Right cardiac atrium (tissue), 5 donors: ENCODE data around the gene MPO. TPM values are rescaled to one million over a fixed set of nuclear protein-coding genes. Genes with fewer than 3 reads are reported as not detected.

ENCODE experiments used
- ATAC-seq, 2 donors: fragments of 200-7000 bp; cut with Tn5 transposase; one replicate each; pipeline versions ENCODE4 v1.8.0 to v1.9.1; 2020; ENCODE audit warnings: moderate library complexity in 2 of 2, mild to moderate bottlenecking in 1 of 2
- DNase-seq, 3 donors: peaks; one replicate each; pipeline ENCODE4 v3.0.0-alpha.2; 2020
- H3K27ac ChIP-seq: one replicate; pipeline ENCODE4 v1.5.1; 2013; ENCODE audit warnings: mild to moderate bottlenecking, low read length, control low read depth, moderate library complexity
- H3K27me3 ChIP-seq: one replicate; pipeline ENCODE4 v1.6.1; 2013; ENCODE audit not compliant: control insufficient read depth, insufficient read depth
- H3K4me1 ChIP-seq: one replicate; pipeline ENCODE4 v1.6.1; 2013; ENCODE audit warnings: low read length; ENCODE audit not compliant: control insufficient read depth, insufficient read depth
- H3K4me3 ChIP-seq: one replicate; pipeline ENCODE4 v1.5.1; 2013; ENCODE audit warnings: low read length, control low read depth
- H3K9me3 ChIP-seq: one replicate; pipeline ENCODE4 v1.6.1; 2013; ENCODE audit warnings: low read length; ENCODE audit not compliant: control insufficient read depth
- WGBS: extraction: QIAGEN DNeasy Blood & Tissue Kit; methylation state at CpG from one replicate; pipeline ENCODE4 v1.1.7; 2013; 5-methylcytosine and 5-hydroxymethylcytosine counted together
- intact Hi-C, 4 donors: fragments of 100-400 bp; cut with DNase I; formaldehyde crosslinking; loops; one replicate each; pipeline versions ENCODE4 v1.11.0 to v1.14.0; 2022 to 2023
- polyA plus RNA-seq: library from polyadenylated mRNA; stranded (reverse); fragments of 200-250 nt; gene quantifications from one replicate; pipeline ENCODE4 v1.2.3, GENCODE V29; 2013
- total RNA-seq, 4 donors: library from RNA; stranded (reverse); fragmentation: NEBNext Ultra II Directional; extraction: Animal tissue kit (Norgen Biotek cat#: 25700); gene quantifications; one replicate each; pipeline ENCODE4 v1.2.1, GENCODE V29; 2021
- donor health status: healthy with polysubstance abuse.
- donor health status: DM: no; HTN: yes; CAD: no.
- donor health status: DM: no; HTN: no; CAD: no.
- donor health status: DM: no; HTN: yes; CAD: no; lungs with severe emphysema.
- donor health status: DM: yes; HTN: yes; CAD: no.

The MPO gene
- total and polyA plus RNA-seq, 5 donors: 0.06 to 0.50 (median 0.11) TPM

- DNase-seq: no peak
- intact Hi-C loops: loop anchor here in 2 of 4 donors (10.0 kb wide), 1 partner anchor 127 kb away; no protein-coding TSS in a partner anchor
- Histone ChIP-seq H3K4me1 (no peaks in the 10 kb centered on the region), H3K9me3 (no peaks in the 10 kb centered on the region), H3K4me3 (no peak overlapping the region), H3K27me3 (no peaks in the 10 kb centered on the region), H3K27ac (no peak overlapping the region)
- ATAC-seq: no peak
- 93% methylated on average over 9 of the region's 9 CpGs for WGBS
Observed at GRCh38 chr17:58318065-58318481, 37.3 kb upstream of the MPO start.

GRCh38 chr17:58317421-58318064 is 36.8 kb upstream of the MPO start:
- 27% methylated on average over 5 of the region's 5 CpGs for WGBS
- Histone ChIP-seq H3K9me3 (no peaks in the 10 kb centered on the region), H3K27ac (no peak overlapping the region), H3K4me1 (no peaks in the 10 kb centered on the region), H3K4me3 (no peak overlapping the region), H3K27me3 (no peaks in the 10 kb centered on the region)
- DNase-seq: no peak
- intact Hi-C loops: loop anchor here in 2 of 4 donors (10.0 kb wide), 1 partner anchor 127 kb away; no protein-coding TSS in a partner anchor
- ATAC-seq: peak in 1 of 2 donors; percentile 37

GRCh38 chr17:58316260-58316960 is 35.7 kb upstream of the MPO start:
- intact Hi-C loops: loop anchor here in 2 of 4 donors (10.0 kb wide), 1 partner anchor 128 kb away; no protein-coding TSS in a partner anchor
- no peak overlapping the region for H3K4me3 ChIP-seq
- H3K9me3 ChIP-seq: no peaks in the 10 kb centered on the region
- H3K4me1 ChIP-seq: no peaks in the 10 kb centered on the region
- H3K27me3 ChIP-seq: no peaks in the 10 kb centered on the region
- ATAC-seq: no peak
- no peak overlapping the region for H3K27ac ChIP-seq
- peak in 1 of 3 donors; percentile 38 for DNase-seq
- 85% methylated on average over 8 of the region's 8 CpGs for WGBS

DNA sequence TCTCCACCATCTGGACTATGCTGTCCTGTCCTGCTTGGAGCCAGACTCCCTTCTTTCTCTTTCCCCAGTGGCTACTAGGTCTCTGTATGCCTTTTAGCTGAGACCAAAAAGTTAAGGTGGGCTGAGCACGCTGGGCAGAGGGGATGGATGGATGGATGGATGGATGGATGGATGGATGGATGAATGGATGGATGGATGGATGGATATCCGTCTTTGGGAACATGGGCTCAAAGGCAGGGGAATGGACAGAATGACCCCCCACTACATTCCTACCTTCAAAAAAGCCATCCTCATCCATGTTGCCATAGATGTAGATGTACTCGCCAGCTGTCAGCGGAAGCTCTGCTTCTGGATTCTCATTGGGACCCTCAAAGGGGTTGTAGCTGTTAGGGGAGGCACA is 35.0 kb upstream of the MPO start:
- H3K9me3 ChIP-seq: no peaks in the 10 kb centered on the region
- DNase-seq (no peak), ATAC-seq (no peak)
- 87% methylated on average over 4 of the region's 4 CpGs for WGBS
- no peaks in the 10 kb centered on the region for H3K27me3 ChIP-seq
- H3K27ac ChIP-seq: no peak overlapping the region
- no peaks in the 10 kb centered on the region for H3K4me1 ChIP-seq
- no peak overlapping the region for H3K4me3 ChIP-seq
- intact Hi-C loops: loop anchor here in 2 of 4 donors (10.0 kb wide), 1 partner anchor 129 kb away; no protein-coding TSS in a partner anchor

DNA sequence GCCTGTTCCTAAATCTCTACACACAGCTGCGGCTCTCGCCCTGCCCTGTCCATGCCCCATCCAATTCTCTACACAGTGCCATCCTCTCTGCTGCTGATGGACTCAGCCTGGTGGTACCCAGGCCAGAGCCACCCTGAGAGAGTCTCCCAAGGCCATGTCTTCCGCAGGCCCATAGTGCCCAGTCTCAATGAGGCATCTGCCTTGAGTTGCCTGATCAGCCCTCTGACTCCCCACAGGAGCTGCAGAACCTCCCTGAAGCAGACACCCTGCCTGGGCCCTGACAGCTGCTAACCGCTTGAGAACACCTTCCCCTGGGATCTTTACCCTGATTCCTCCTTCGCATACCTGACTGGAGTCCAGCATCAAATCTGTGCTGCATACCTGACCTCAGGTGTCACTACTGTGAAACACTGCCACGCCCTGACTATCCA is 34.6 kb upstream of the MPO start:
- Histone ChIP-seq H3K27ac (no peak overlapping the region), H3K4me3 (no peak overlapping the region), H3K4me1 (no peaks in the 10 kb centered on the region), H3K9me3 (no peaks in the 10 kb centered on the region), H3K27me3 (no peaks in the 10 kb centered on the region)
- no peak for ATAC-seq
- WGBS: 90% methylated on average over 6 of the region's 6 CpGs
- no peak for DNase-seq
- intact Hi-C loops: loop anchor here in 2 of 4 donors (10.0 kb wide), 1 partner anchor 130 kb away; no protein-coding TSS in a partner anchor

GRCh38 chr17:58314706-58315015 is 33.9 kb upstream of the MPO start:
- intact Hi-C loops: loop anchor here in 2 of 4 donors (10.0 kb wide), 1 partner anchor 130 kb away; no protein-coding TSS in a partner anchor
- no peaks in the 10 kb centered on the region for H3K27me3 ChIP-seq
- 91% methylated on average over 6 of the region's 6 CpGs for WGBS

GRCh38 chr17:58313815-58314705 is 33.3 kb upstream of the MPO start:
- intact Hi-C loops: loop anchor here in 2 of 4 donors (10.0 kb wide), 1 partner anchor 131 kb away; no protein-coding TSS in a partner anchor
- DNase-seq (no peak), ATAC-seq (no peak)
- no peak overlapping the region for H3K27ac ChIP-seq
- no peaks in the 10 kb centered on the region for H3K4me1 ChIP-seq
- H3K27me3 ChIP-seq: no peaks in the 10 kb centered on the region
- WGBS: 70% methylated on average over 7 of the region's 7 CpGs
- no peaks in the 10 kb centered on the region for H3K9me3 ChIP-seq
- H3K4me3 ChIP-seq: no peak overlapping the region

More at GRCh38 chr17:58314706-58315015, 33.9 kb upstream of the MPO start:
- Histone ChIP-seq H3K4me1 (no peaks in the 10 kb centered on the region), H3K27ac (no peak overlapping the region), H3K9me3 (no peaks in the 10 kb centered on the region), H3K4me3 (no peak overlapping the region)
- DNase-seq (no peak), ATAC-seq (no peak)

GRCh38 chr17:58312829-58313228 is 32.1 kb upstream of the MPO start:
- H3K4me3 ChIP-seq: no peak overlapping the region
- H3K27me3 ChIP-seq: no peaks in the 10 kb centered on the region
- WGBS: 42% methylated on average over 1 of the region's 1 CpG

DNA sequence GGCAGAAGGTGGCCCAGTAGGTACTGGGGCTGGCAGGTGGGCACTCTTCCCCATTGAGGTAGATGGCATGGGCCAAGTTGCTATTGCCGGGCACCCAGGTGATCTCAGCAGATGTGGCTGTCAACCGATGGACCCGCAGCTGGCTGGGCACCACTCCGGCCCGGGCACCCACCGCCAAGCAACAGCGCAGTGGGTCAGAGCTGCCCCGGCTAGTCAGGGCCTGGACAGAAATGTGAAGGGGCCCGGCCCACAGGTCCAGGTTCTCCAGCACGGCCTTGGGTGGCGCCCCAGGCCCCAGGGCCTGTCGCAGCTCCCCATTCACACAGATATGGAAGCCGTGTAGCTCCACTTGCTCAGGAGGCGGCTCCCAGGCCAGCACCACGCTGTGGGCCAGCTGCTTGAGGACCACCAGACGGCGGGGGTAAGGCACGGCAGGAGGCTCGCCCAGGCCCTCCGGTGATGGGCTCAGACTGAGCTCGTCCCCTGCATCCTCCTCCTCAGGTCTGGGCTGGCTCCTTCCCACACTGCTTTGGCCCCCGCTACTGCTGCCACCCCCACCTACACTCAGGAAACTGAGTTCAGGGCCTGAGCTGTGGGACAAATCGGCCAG is 31.4 kb upstream of the MPO start:
- DNase-seq (peak in 1 of 3 donors; percentile 42), ATAC-seq (no peak)
- 79% methylated on average over 23 of the region's 23 CpGs for WGBS

More at GRCh38 chr17:58312829-58313228, 32.1 kb upstream of the MPO start:
- ATAC-seq: no peak
- Histone ChIP-seq H3K27ac (no peak overlapping the region), H3K4me1 (no peaks in the 10 kb centered on the region), H3K9me3 (no peaks in the 10 kb centered on the region)
- intact Hi-C loops: loop anchor here in 2 of 4 donors (10.0 kb wide), 1 partner anchor 132 kb away; no protein-coding TSS in a partner anchor
- no peak for DNase-seq

DNA sequence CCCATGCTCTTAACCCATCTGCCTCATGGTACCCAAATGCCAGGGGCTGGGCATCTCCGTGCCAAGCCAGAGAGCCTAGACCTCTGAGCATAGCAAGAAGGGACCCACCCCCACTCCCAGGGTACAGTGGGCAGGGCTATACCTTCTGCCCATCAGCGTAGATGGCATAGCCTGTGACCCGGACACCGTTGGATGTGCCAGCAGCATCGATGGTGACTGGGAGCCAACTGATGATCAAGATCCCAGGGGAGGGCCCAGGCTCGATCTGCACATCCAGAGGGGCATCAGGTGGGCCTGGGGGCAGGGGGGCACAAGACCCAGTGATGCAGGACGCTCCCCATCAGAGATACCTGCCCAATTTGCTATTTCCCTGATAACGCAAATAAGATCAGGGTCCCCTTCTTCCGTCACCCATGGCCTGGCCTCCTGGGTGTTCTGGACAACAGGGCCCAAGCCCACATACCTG is 30.7 kb upstream of the MPO start:
- H3K27me3 ChIP-seq: no peaks in the 10 kb centered on the region
- no peaks in the 10 kb centered on the region for H3K4me1 ChIP-seq
- 93% methylated on average over 9 of the region's 9 CpGs for WGBS
- no peak for DNase-seq
- H3K27ac ChIP-seq: no peak overlapping the region
- no peak for ATAC-seq
- intact Hi-C loops: loop anchor here in 2 of 4 donors (10.0 kb wide), 1 partner anchor 133 kb away; no protein-coding TSS in a partner anchor
- no peaks in the 10 kb centered on the region for H3K9me3 ChIP-seq
- no peak overlapping the region for H3K4me3 ChIP-seq

More for the DNA sequence above, 31.4 kb upstream of the MPO start:
- Histone ChIP-seq H3K27ac (no peak overlapping the region), H3K9me3 (no peaks in the 10 kb centered on the region), H3K27me3 (no peaks in the 10 kb centered on the region), H3K4me3 (no peak overlapping the region), H3K4me1 (no peaks in the 10 kb centered on the region)
- intact Hi-C loops: loop anchor here in 2 of 4 donors (10.0 kb wide), 1 partner anchor 133 kb away; no protein-coding TSS in a partner anchor
